GM21528 (cell line): ENCODE data around the gene MYH6.

Experiments used
- ATAC-seq: cut with Tn5 transposase; IDR thresholded peaks from one replicate; pipeline ENCODE4 v1.9.1; 2021; ENCODE audit warnings: mild to moderate bottlenecking, moderate library complexity; ENCODE audit not compliant: unreplicated experiment, low FRiP score

Gene MYH6

GRCh38 chr14:23415821-23416778 lies 8.0 kb upstream of the MYH6 start:
- ATAC-seq: no peak

- no peak for ATAC-seq
Observed at GRCh38 chr14:23414906-23415820, 7.1 kb upstream of the MYH6 start.

- no peak for ATAC-seq
Observed at GRCh38 chr14:23414254-23414653, 6.2 kb upstream of the MYH6 start.

- ATAC-seq: no peak
Observed at GRCh38 chr14:23413681-23414080, 5.6 kb upstream of the MYH6 start.

GRCh38 chr14:23411563-23412525 lies 3.8 kb upstream of the MYH6 start:
- no peak for ATAC-seq

GRCh38 chr14:23409966-23410635 lies 2.0 kb upstream of the MYH6 start:
- no peak for ATAC-seq

- ATAC-seq: no peak
Observed at GRCh38 chr14:23409475-23409874, 1.4 kb upstream of the MYH6 start.

GRCh38 chr14:23408307-23408630 lies 196 bp upstream of the MYH6 start:
- no peak for ATAC-seq

GRCh38 chr14:23406725-23407355 lies 1.2 kb downstream of the MYH6 start:
- no peak for ATAC-seq

GRCh38 chr14:23406244-23406643 lies 1.8 kb downstream of the MYH6 start:
- no peak for ATAC-seq

- no peak for ATAC-seq
Observed at GRCh38 chr14:23405516-23406025, 2.5 kb downstream of the MYH6 start.

- no peak for ATAC-seq
Observed at GRCh38 chr14:23405096-23405495, 3.0 kb downstream of the MYH6 start.

GRCh38 chr14:23404331-23404900 lies 3.7 kb downstream of the MYH6 start:
- no peak for ATAC-seq

- no peak for ATAC-seq
Observed at GRCh38 chr14:23403908-23404307, 4.2 kb downstream of the MYH6 start.

- no peak for ATAC-seq
Observed at GRCh38 chr14:23403139-23403438, 5.0 kb downstream of the MYH6 start.

- ATAC-seq: no peak
Observed at GRCh38 chr14:23402296-23403138, 5.6 kb downstream of the MYH6 start.

- ATAC-seq: no peak
Observed at GRCh38 chr14:23401291-23401690, 6.8 kb downstream of the MYH6 start.
